Testis (tissue), 2 donors: ENCODE data around the gene SNRPN.

Experiments used
- CTCF ChIP-seq, 3 experiments: fragments of 450-650 bp in 2 of 3; fragments of 200-600 bp in 1 of 3; sonication (generic) in 1 of 3; IDR thresholded peaks; one replicate each; pipeline ENCODE4 v1.5.1; 2016 to 2019; ENCODE audit warnings: antibody characterized with exemption in 3 of 3, mild to moderate bottlenecking in 2 of 3, moderate library complexity in 1 of 3
- POLR2A ChIP-seq: fragments of 450-650 bp; IDR thresholded peaks from one replicate; pipeline ENCODE4 v1.6.1; 2017; ENCODE audit warnings: antibody characterized with exemption, mild to moderate bottlenecking, moderate library complexity

GRCh38 chr15:24955531-24955921 lies 739 bp downstream of the SNRPN start:
- no peak for TF ChIP-seq CTCF (IDR thresholded peaks at IDR 0.05)
- TF ChIP-seq POLR2A: no peak
